ENCODE data around the gene ANO6. TPM values are rescaled to one million over a fixed set of nuclear protein-coding genes. Genes with fewer than 3 reads are reported as not detected.

The ANO6 gene
- total RNA-seq, 2 donors from 2014 or later, result 24.4 to 28.0 TPM

DNA sequence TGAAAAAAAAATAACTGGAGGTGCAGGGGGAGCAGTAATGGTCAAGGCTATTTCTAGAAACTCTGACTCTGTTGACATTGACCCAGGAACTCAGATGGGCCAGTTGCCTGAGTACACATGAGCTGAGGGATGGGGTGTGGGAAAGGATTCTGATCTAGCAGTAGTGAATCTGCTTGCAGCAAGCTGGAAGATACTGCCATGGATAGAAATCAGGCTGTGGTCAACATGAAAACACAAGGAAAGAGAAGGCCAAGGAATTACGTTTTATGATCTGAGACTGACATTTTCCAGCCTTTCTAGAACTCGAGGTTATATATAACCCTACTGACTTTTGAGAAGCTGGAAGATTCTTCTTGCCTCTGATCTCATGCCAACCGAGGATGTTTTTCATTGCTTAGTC is 90.0 kb downstream of the ANO6 start:
- intact Hi-C loops (cut with DNase I), result no loop called here
- Histone ChIP-seq H3K4me3 (no peak overlapping the region), H3K27me3 (no peaks in the 10 kb centered on the region), H3K9me3 (no peaks in the 10 kb centered on the region), H3K4me1 (peaks cover 27% of the 10 kb centered on the region), H3K27ac (no peak overlapping the region), H3K36me3 (replicated peaks in 1 of 2; ENCODE audit: insufficient read depth in 1 of 2, low read depth in 2 of 2) (no peaks in the 10 kb centered on the region)
- DNase-seq (no peak), ATAC-seq (no peak)
- 83 to 89% methylated on average over 3 of the region's 3 CpGs for WGBS, 2 donors
- TF ChIP-seq POLR2A (IDR thresholded peaks at IDR 0.05), result no peak
- TF ChIP-seq, protein P1, sequence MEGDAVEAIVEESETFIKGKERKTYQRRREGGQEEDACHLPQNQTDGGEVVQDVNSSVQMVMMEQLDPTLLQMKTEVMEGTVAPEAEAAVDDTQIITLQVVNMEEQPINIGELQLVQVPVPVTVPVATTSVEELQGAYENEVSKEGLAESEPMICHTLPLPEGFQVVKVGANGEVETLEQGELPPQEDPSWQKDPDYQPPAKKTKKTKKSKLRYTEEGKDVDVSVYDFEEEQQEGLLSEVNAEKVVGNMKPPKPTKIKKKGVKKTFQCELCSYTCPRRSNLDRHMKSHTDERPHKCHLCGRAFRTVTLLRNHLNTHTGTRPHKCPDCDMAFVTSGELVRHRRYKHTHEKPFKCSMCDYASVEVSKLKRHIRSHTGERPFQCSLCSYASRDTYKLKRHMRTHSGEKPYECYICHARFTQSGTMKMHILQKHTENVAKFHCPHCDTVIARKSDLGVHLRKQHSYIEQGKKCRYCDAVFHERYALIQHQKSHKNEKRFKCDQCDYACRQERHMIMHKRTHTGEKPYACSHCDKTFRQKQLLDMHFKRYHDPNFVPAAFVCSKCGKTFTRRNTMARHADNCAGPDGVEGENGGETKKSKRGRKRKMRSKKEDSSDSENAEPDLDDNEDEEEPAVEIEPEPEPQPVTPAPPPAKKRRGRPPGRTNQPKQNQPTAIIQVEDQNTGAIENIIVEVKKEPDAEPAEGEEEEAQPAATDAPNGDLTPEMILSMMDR (IDR thresholded peaks at IDR 0.05), result no peak

DNA sequence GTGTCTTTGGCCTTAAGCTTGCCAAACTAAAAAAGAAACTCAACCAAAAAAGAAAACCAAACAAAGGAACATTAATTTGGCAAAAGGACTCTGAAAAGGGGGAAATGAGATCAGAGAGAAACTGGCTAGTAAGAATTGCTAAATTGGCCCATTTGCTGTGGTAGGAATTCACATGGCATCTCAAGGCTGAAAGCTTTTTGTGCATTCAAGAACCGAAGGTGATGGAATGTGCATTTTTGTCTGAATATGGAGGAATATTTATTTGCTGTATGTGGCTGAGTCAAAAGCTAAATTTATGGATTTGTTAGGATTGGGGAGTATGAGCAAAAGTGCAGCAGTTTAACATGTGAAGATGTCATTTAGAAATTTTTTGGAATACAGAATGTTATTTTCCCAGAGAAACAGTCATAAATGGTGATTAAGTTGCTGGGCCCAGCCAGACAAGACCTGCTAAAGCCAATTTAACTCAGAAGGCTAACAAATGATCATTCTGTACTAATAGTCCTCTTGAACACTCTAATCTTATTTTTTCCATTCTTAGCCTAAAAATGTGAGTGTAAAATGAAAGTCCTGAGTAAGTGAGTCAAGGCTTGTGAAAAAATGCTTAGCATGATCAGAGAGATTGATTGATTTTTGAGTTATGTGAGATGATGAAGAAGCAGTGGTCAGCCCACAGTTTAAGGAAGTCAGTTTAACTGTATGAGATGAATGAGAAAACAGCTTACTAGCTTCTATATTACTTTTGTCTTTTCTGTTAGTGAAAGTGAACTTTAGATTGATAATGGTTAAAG is 94.1 kb downstream of the ANO6 start:
- Histone ChIP-seq H3K27ac (peak overlapping the region in 2 of 4 donors; percentile 3 to 9), H3K36me3 (replicated peaks in 1 of 2; ENCODE audit: insufficient read depth in 1 of 2, low read depth in 2 of 2) (no peaks in the 10 kb centered on the region), H3K4me1 (peaks cover 16% of the 10 kb centered on the region), H3K9me3 (no peaks in the 10 kb centered on the region), H3K27me3 (no peaks in the 10 kb centered on the region), H3K4me3 (no peak overlapping the region)
- intact Hi-C loops (cut with DNase I), result no loop called here
- WGBS, 2 donors, result 48 to 50% methylated on average over 1 of the region's 1 CpG
- DNase-seq (no peak), ATAC-seq (no peak)
- TF ChIP-seq, protein P1 (IDR thresholded peaks at IDR 0.05), result no peak
- TF ChIP-seq POLR2A (IDR thresholded peaks at IDR 0.05), result no peak

DNA sequence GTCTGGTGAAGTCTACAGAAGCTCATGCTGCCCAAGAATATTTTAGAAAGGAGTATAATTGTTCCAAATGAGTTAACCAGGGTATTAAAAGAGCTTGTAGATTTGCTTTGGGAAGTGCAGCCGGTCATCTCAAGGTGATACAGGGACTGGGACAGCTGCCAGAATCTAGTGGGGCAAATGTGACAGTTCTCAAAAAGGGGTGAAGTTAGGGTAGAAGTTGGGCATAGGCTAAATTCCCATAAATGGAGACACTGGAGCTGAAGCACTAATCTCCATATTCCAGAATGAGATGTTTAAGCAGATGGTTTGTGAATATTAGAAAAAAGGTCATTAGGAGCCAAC is 94.7 kb downstream of the ANO6 start:
- DNase-seq, result peak in 1 of 4 donors; percentile 13
- intact Hi-C loops (cut with DNase I), result no loop called here
- no peak for ATAC-seq
- Histone ChIP-seq H3K27ac (no peak overlapping the region), H3K36me3 (replicated peaks in 1 of 2; ENCODE audit: insufficient read depth in 1 of 2, low read depth in 2 of 2) (no peaks in the 10 kb centered on the region), H3K4me1 (peaks cover 16% of the 10 kb centered on the region), H3K4me3 (no peak overlapping the region), H3K27me3 (no peaks in the 10 kb centered on the region), H3K9me3 (no peaks in the 10 kb centered on the region)
- 11 to 24% methylated on average over 1 of the region's 1 CpG for WGBS, 2 donors
- TF ChIP-seq POLR2A (IDR thresholded peaks at IDR 0.05), result no peak
- TF ChIP-seq, protein P1 (IDR thresholded peaks at IDR 0.05), result no peak

DNA sequence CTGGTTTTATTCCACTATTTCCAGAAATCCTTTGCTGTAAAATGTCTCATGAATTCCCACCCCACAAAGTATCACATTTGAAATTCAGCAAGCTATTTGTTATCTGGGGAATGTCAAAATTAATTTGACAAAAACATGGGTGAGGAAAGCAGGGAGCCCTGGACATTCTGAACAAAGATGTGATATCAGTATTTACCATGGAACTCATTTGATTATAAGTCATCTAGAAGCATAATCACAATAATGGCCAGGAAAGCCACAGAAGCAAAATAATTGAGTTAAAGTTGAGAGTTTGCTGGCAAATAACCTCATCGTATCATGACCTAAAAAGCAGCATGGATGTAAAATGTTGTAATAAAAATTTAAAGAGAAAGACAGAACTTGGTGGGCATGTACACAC is 96.1 kb downstream of the ANO6 start:
- Histone ChIP-seq H3K27ac (no peak overlapping the region), H3K36me3 (replicated peaks in 1 of 2; ENCODE audit: insufficient read depth in 1 of 2, low read depth in 2 of 2) (peaks cover 0 to 1% of the 10 kb centered on the region in 2 donors), H3K4me1 (peaks cover 16% of the 10 kb centered on the region), H3K9me3 (no peaks in the 10 kb centered on the region), H3K4me3 (no peak overlapping the region), H3K27me3 (no peaks in the 10 kb centered on the region)
- TF ChIP-seq, protein P1 (IDR thresholded peaks at IDR 0.05), result no peak
- TF ChIP-seq POLR2A (IDR thresholded peaks at IDR 0.05), result no peak
- 83 to 89% methylated on average over 1 of the region's 1 CpG for WGBS, 2 donors
- ATAC-seq, result no peak
- intact Hi-C loops (cut with DNase I), result no loop called here
- no peak for DNase-seq

DNA sequence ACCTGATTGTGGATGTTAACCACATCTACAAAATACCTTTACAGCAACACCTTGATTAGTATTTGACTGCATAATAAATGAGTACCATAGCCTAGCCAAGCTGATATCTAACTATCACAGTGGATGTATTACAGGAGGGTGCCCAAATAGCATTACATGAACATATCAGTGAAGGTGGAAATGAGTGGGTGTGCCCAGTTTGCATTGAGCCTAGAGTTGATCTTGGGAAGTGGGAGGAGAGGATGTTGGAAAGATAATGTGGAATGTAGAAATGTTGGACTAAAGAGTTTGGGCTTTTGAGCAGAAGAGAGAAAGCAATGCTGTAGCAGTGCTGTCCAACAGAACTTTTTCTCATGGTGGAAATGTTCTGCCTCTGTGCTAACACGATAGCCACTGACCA is 98.9 kb downstream of the ANO6 start:
- ATAC-seq (no peak), DNase-seq (no peak)
- Histone ChIP-seq H3K4me3 (no peak overlapping the region), H3K36me3 (replicated peaks in 1 of 2; ENCODE audit: insufficient read depth in 1 of 2, low read depth in 2 of 2) (peaks cover 0 to 1% of the 10 kb centered on the region in 2 donors), H3K9me3 (no peaks in the 10 kb centered on the region), H3K27me3 (no peaks in the 10 kb centered on the region), H3K4me1 (peaks cover 11% of the 10 kb centered on the region), H3K27ac (no peak overlapping the region)
- intact Hi-C loops (cut with DNase I), result no loop called here
- 94 to 100% methylated on average over 1 of the region's 1 CpG for WGBS, 2 donors
- no peak for TF ChIP-seq POLR2A (IDR thresholded peaks at IDR 0.05)
- TF ChIP-seq, protein P1 (IDR thresholded peaks at IDR 0.05), result no peak
